Suprapubic skin (tissue), 4 donors: ENCODE results near the gene AMBRA1.

Experiments used
- POLR2A ChIP-seq, 2 donors: fragments of 450-650 bp; IDR thresholded peaks; one replicate each; pipeline ENCODE4 v1.6.1; 2017; ENCODE audit warnings: antibody characterized with exemption in 2 of 2, mild to moderate bottlenecking in 2 of 2, moderate library complexity in 2 of 2
- POLR2AphosphoS5 ChIP-seq, 3 donors: sonication (generic); formaldehyde crosslinking; IDR thresholded peaks; one replicate each; pipeline ENCODE4 v1.6.1; 2017; ENCODE audit warnings: antibody characterized with exemption in 3 of 3
- TF ChIP-seq, protein P1 (sequence below), 2 donors: fragments of 200-600 bp in 1 of 2; fragments of 450-650 bp in 1 of 2; sonication (generic) in 1 of 2; IDR thresholded peaks; one replicate each; pipeline ENCODE4 v1.5.1; 2016 to 2019; ENCODE audit warnings: antibody characterized with exemption in 2 of 2, mild to moderate bottlenecking in 1 of 2, moderate library complexity in 1 of 2

DNA sequence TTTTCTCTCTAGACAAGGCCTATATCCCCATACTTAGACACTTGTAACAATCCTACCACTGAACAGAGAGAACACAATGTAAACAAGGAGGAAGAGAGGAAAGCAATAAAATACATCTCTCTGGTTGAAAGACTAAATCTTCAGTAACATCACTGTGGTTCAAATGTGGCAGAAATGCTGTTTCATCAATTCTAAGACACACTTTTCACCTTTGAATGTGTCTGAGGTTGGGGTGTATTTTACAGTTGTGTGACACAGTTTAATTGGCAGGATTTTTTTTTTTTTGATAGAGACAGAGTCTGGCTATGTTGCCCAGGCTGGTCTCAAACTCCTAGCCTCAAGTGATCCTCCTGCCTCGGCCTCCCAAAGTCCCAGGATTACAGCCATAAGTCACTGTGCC lies 79.5 kb downstream of the AMBRA1 start:
- TF ChIP-seq POLR2A (IDR thresholded peaks at IDR 0.05) (no peak), POLR2AphosphoS5 (IDR thresholded peaks at IDR 0.05) (no peak)
- TF ChIP-seq, protein P1, sequence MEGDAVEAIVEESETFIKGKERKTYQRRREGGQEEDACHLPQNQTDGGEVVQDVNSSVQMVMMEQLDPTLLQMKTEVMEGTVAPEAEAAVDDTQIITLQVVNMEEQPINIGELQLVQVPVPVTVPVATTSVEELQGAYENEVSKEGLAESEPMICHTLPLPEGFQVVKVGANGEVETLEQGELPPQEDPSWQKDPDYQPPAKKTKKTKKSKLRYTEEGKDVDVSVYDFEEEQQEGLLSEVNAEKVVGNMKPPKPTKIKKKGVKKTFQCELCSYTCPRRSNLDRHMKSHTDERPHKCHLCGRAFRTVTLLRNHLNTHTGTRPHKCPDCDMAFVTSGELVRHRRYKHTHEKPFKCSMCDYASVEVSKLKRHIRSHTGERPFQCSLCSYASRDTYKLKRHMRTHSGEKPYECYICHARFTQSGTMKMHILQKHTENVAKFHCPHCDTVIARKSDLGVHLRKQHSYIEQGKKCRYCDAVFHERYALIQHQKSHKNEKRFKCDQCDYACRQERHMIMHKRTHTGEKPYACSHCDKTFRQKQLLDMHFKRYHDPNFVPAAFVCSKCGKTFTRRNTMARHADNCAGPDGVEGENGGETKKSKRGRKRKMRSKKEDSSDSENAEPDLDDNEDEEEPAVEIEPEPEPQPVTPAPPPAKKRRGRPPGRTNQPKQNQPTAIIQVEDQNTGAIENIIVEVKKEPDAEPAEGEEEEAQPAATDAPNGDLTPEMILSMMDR (IDR thresholded peaks at IDR 0.05) = no peak
